ENCODE data around the gene IL5RA. TPM values are rescaled to one million over a fixed set of nuclear protein-coding genes. Genes with fewer than 3 reads are reported as not detected.

Gene IL5RA
- total RNA-seq, 2 donors from 2014 or later = 1.8 TPM; not detected in 1

DNA sequence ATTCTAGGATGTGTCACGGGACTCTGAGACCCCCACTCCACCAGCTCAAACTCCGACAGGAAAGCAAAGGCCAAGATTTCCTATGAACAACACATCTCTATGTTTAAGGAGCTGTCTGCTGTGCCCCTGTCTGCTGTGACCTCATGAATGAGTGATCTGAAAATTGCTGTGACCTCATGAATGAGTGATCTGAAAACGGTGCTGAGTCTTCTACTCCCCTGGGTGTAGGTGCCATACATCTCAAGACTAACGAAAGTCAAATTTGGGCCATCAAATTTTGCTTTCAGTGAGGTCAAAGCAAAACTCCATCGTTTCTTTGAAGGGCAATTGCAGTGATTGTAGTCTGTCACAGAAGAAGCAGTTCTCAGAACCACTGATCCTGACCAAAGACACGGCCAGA lies 24.4 kb downstream of the IL5RA start:
- H3K9me3 ChIP-seq = no peaks in the 10 kb centered on the region
- no peak for TF ChIP-seq CTCF (IDR thresholded peaks at IDR 0.05)
- H3K4me3 ChIP-seq = no peak overlapping the region
- H3K36me3 ChIP-seq = no peaks in the 10 kb centered on the region
- ATAC-seq (ENCODE audit: insufficient number of reproducible peaks, low FRiP score, low read depth) (no peak), DNase-seq (ENCODE audit: low spot score) (no peak)
- H3K27ac ChIP-seq = no peak overlapping the region
- H3K4me1 ChIP-seq (ENCODE audit: control insufficient read depth in 1 of 2, low read depth in 2 of 2) = no peaks in the 10 kb centered on the region
- H3K27me3 ChIP-seq (replicated peaks; ENCODE audit: insufficient read depth) = no peaks in the 10 kb centered on the region

GRCh38 chr3:3084890-3085289 lies 25.3 kb downstream of the IL5RA start:
- no peak for TF ChIP-seq CTCF (IDR thresholded peaks at IDR 0.05)
- no peaks in the 10 kb centered on the region for H3K4me1 ChIP-seq (ENCODE audit: control insufficient read depth in 1 of 2, low read depth in 2 of 2)

GRCh38 chr3:3082234-3082924 lies 27.8 kb downstream of the IL5RA start:
- Histone ChIP-seq H3K27ac (no peak overlapping the region), H3K4me3 (no peak overlapping the region), H3K9me3 (no peaks in the 10 kb centered on the region), H3K27me3 (replicated peaks; ENCODE audit: insufficient read depth) (no peaks in the 10 kb centered on the region), H3K4me1 (ENCODE audit: control insufficient read depth in 1 of 2, low read depth in 2 of 2) (no peaks in the 10 kb centered on the region), H3K36me3 (no peaks in the 10 kb centered on the region)
- no peak for TF ChIP-seq CTCF (IDR thresholded peaks at IDR 0.05)
- DNase-seq (ENCODE audit: low spot score) (no peak), ATAC-seq (ENCODE audit: insufficient number of reproducible peaks, low FRiP score, low read depth) (no peak)

More at GRCh38 chr3:3084890-3085289, 25.3 kb downstream of the IL5RA start:
- Histone ChIP-seq H3K36me3 (no peaks in the 10 kb centered on the region), H3K4me3 (no peak overlapping the region), H3K27ac (no peak overlapping the region), H3K9me3 (no peaks in the 10 kb centered on the region), H3K27me3 (replicated peaks; ENCODE audit: insufficient read depth) (no peaks in the 10 kb centered on the region)
- ATAC-seq (ENCODE audit: insufficient number of reproducible peaks, low FRiP score, low read depth) (no peak), DNase-seq (ENCODE audit: low spot score) (no peak)

DNA sequence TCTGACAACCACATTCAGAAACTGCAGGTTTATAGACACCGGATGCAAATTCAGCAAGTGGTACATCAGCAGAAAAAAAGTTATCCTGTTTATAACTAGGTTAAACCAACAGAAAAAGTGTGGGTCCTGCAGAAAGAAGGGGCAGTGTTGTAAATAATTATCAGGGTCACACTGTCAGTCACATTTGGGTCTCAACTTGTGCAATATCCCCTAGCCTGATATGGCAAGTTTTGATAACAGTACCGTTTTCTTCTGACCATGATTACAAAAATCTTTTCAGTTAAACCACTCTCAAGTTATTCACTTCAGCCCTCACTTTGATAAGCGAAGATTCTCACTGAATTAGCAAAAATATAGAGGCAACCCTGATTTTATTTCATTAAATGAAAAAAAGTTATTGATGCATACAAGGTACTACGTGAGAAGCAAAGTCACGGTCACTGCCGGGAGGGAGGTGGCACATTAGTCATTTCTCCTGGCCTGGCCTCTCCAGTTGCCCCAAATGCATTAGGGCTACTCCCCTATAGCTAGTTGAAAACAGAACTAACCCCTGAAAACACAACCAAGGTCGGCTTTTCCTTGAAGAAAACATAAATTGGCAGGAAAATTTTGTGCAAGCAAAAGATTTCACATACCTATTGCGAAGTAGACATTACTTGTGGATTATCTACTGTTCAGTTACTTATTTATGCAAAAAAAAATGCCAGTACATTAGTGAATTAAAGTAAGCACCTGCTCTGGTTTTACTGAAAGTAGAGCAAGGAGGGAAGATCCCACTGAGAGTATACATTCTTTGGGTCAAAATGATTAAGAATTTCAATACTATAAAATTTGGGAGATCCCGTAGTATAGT lies 28.6 kb downstream of the IL5RA start:
- TF ChIP-seq CTCF (IDR thresholded peaks at IDR 0.05) = no peak
- Histone ChIP-seq H3K4me1 (ENCODE audit: control insufficient read depth in 1 of 2, low read depth in 2 of 2) (no peaks in the 10 kb centered on the region), H3K36me3 (no peaks in the 10 kb centered on the region), H3K9me3 (no peaks in the 10 kb centered on the region), H3K27me3 (replicated peaks; ENCODE audit: insufficient read depth) (no peaks in the 10 kb centered on the region), H3K4me3 (no peak overlapping the region), H3K27ac (no peak overlapping the region)
- no peak for ATAC-seq (ENCODE audit: insufficient number of reproducible peaks, low FRiP score, low read depth)
- no peak for DNase-seq (ENCODE audit: low spot score)

GRCh38 chr3:3080309-3080708 lies 29.9 kb downstream of the IL5RA start:
- ATAC-seq (ENCODE audit: insufficient number of reproducible peaks, low FRiP score, low read depth) (no peak), DNase-seq (ENCODE audit: low spot score) (no peak)
- Histone ChIP-seq H3K27ac (no peak overlapping the region), H3K4me1 (ENCODE audit: control insufficient read depth in 1 of 2, low read depth in 2 of 2) (no peaks in the 10 kb centered on the region), H3K4me3 (no peak overlapping the region), H3K9me3 (no peaks in the 10 kb centered on the region), H3K36me3 (no peaks in the 10 kb centered on the region), H3K27me3 (replicated peaks; ENCODE audit: insufficient read depth) (no peaks in the 10 kb centered on the region)
- TF ChIP-seq CTCF (IDR thresholded peaks at IDR 0.05) = no peak
